ENCODE measurements around the gene MYH14. TPM values are rescaled to one million over a fixed set of nuclear protein-coding genes. Genes with fewer than 3 reads are reported as not detected.
"Not testable (repeated sequence)": the region's sequence is repeated elsewhere in the genome, so short reads cannot be mapped to it uniquely, and the experiment has no call there.

The MYH14 gene
- total and polyA plus RNA-seq, 12 donors: 0.22 to 8.5 (median 3.1) TPM

- Histone ChIP-seq H3K27ac (no peak overlapping the region), H3K36me3 (replicated peaks in 1 of 2) (no peaks in the 10 kb centered on the region), H3K27me3 (no peaks in the 10 kb centered on the region), H3K4me1 (replicated peaks in 1 of 2) (no peaks in the 10 kb centered on the region), H3K9me3 (replicated peaks in 1 of 3) (no peaks in the 10 kb centered on the region), H3K4me3 (no peak overlapping the region)
- intact Hi-C loops (cut with DNase I): no loop called here
- 68 to 77% (median 73%) methylated on average over 22 to 23 of the region's 23 CpGs for WGBS, 4 donors
- TF ChIP-seq POLR2A (IDR thresholded peaks at IDR 0.05) (no peak), CTCF (IDR thresholded peaks at IDR 0.05) (no peak)
- no peak for DNase-seq
Observed at GRCh38 chr19:50233308-50233910, 30.0 kb downstream of the MYH14 start.

GRCh38 chr19:50237493-50237892 is 34.1 kb downstream of the MYH14 start:
- H3K27ac ChIP-seq; intact Hi-C loops (cut with DNase I); DNase-seq; H3K27me3 ChIP-seq; H3K4me3 ChIP-seq; H3K9me3 ChIP-seq (replicated peaks in 1 of 3); H3K4me1 ChIP-seq (replicated peaks in 1 of 2); H3K36me3 ChIP-seq (replicated peaks in 1 of 2): not testable (repeated sequence)
- 29 to 36% (median 33%) methylated on average over 11 of the region's 11 CpGs for WGBS, 4 donors

GRCh38 chr19:50238043-50238442 is 34.6 kb downstream of the MYH14 start:
- Histone ChIP-seq H3K36me3 (replicated peaks in 1 of 2) (no peaks in the 10 kb centered on the region), H3K4me1 (replicated peaks in 1 of 2) (no peaks in the 10 kb centered on the region), H3K27ac (no peak overlapping the region), H3K27me3 (no peaks in the 10 kb centered on the region), H3K9me3 (replicated peaks in 1 of 3) (no peaks in the 10 kb centered on the region), H3K4me3 (no peak overlapping the region)
- WGBS, 4 donors: 43 to 89% (median 84%) methylated on average over 1 to 4 of the region's 4 CpGs
- intact Hi-C loops (cut with DNase I): no loop called here
- no peak for TF ChIP-seq POLR2A (IDR thresholded peaks at IDR 0.05)
- no peak for TF ChIP-seq CTCF (IDR thresholded peaks at IDR 0.05)
- DNase-seq: no peak

- Histone ChIP-seq H3K4me1 (replicated peaks in 1 of 2) (no peaks in the 10 kb centered on the region), H3K36me3 (replicated peaks in 1 of 2) (no peaks in the 10 kb centered on the region), H3K9me3 (replicated peaks in 1 of 3) (no peaks in the 10 kb centered on the region), H3K27me3 (no peaks in the 10 kb centered on the region), H3K27ac (no peak overlapping the region), H3K4me3 (no peak overlapping the region)
- WGBS, 4 donors: 77 to 79% (median 78%) methylated on average over 10 to 11 of the region's 11 CpGs
- TF ChIP-seq POLR2A (IDR thresholded peaks at IDR 0.05) (no peak), CTCF (IDR thresholded peaks at IDR 0.05) (no peak)
- intact Hi-C loops (cut with DNase I): no loop called here
- DNase-seq: no peak
Observed at GRCh38 chr19:50239921-50240590, 36.6 kb downstream of the MYH14 start.

GRCh38 chr19:50242581-50242980 is 39.2 kb downstream of the MYH14 start:
- no peaks in the 10 kb centered on the region for H3K4me1 ChIP-seq (replicated peaks in 1 of 2)
- no peak for DNase-seq
- no peaks in the 10 kb centered on the region for H3K9me3 ChIP-seq (replicated peaks in 1 of 3)
- 79 to 88% (median 85%) methylated on average over 6 of the region's 6 CpGs for WGBS, 4 donors
- no peak overlapping the region for H3K4me3 ChIP-seq
- intact Hi-C loops (cut with DNase I): no loop called here
- no peak overlapping the region for H3K27ac ChIP-seq
- no peak for TF ChIP-seq POLR2A (IDR thresholded peaks at IDR 0.05)
- no peak for TF ChIP-seq CTCF (IDR thresholded peaks at IDR 0.05)
- H3K36me3 ChIP-seq (replicated peaks in 1 of 2): no peaks in the 10 kb centered on the region
- H3K27me3 ChIP-seq: peaks cover 6% of the 10 kb centered on the region
